Measurements from ENCODE around the gene ST6GALNAC6.
A peak's percentile ranks its signal among the peaks of the same experiment; 100 is the strongest.

The ST6GALNAC6 gene

GRCh38 chr9:127860779-127861178, 38.6 kb downstream of the ST6GALNAC6 start:
- Histone ChIP-seq H3K79me2 (ENCODE audit: control insufficient read depth, insufficient read depth, low read length, poor library complexity) (no peaks in the 10 kb centered on the region), H3K4me2 (ENCODE audit: low read length) (no peak overlapping the region), H3K9me3 (ENCODE audit: insufficient read depth, low read depth, low read length) (peaks cover 3% of the 10 kb centered on the region), H3K27me3 (ENCODE audit: insufficient read depth, low read length) (no peaks in the 10 kb centered on the region), H4K91ac (ENCODE audit: low read depth, low read length) (peak overlapping the region; percentile 73), H4K8ac (ENCODE audit: low read depth, low read length) (peak overlapping the region; percentile 47), H2BK5ac (ENCODE audit: low read depth, low read length, poor library complexity) (peak overlapping the region; percentile 22), H3K4me3 (ENCODE audit: low read depth, low read length) (no peak overlapping the region), H2BK120ac (ENCODE audit: insufficient read depth, low read length, poor library complexity) (peak overlapping the region; percentile 79), H3K23ac (ENCODE audit: low read length) (no peak overlapping the region), H3K27ac (ENCODE audit: low read depth, low read length) (peak overlapping the region; percentile 7), H4K12ac (ENCODE audit: low read depth, low read length) (no peak overlapping the region), H2BK12ac (ENCODE audit: low read length) (peak overlapping the region; percentile 9), H3K36me3 (ENCODE audit: control insufficient read depth in 1 of 2, insufficient read depth in 2 of 2, low read length in 2 of 2) (peaks cover 0 to 1% of the 10 kb centered on the region in 2 experiments), H2AFZ (ENCODE audit: insufficient read depth, low read length, poor library complexity) (peak overlapping the region; percentile 33), H2AK5ac (ENCODE audit: low read length) (peak overlapping the region; percentile 38), H3K4ac (ENCODE audit: low read depth, low read length) (no peak overlapping the region), H3K18ac (ENCODE audit: low read length) (no peak overlapping the region), H3K4me1 (ENCODE audit: control insufficient read depth in 1 of 2, insufficient read depth in 2 of 2, low read length in 2 of 2) (peaks cover 7 to 21% of the 10 kb centered on the region in 2 experiments), H3K9ac (ENCODE audit: low read length) (no peak overlapping the region), H3K79me1 (ENCODE audit: low read length) (peaks cover 37% of the 10 kb centered on the region), H3K14ac (ENCODE audit: low read length) (peak overlapping the region; percentile 20)
- no CpG with 5 or more reads among the region's 11 CpGs for WGBS (ENCODE audit: extremely low coverage, insufficient coverage, insufficient read length)
- DNase-seq: no peak

GRCh38 chr9:127860260-127860659, 39.1 kb downstream of the ST6GALNAC6 start:
- Histone ChIP-seq H2AFZ (ENCODE audit: insufficient read depth, low read length, poor library complexity) (peak overlapping the region; percentile 33), H2BK5ac (ENCODE audit: low read depth, low read length, poor library complexity) (peak overlapping the region; percentile 22), H2BK12ac (ENCODE audit: low read length) (peak overlapping the region; percentile 9), H3K9me3 (ENCODE audit: insufficient read depth, low read depth, low read length) (peaks cover 3% of the 10 kb centered on the region), H3K4me3 (ENCODE audit: low read depth, low read length) (no peak overlapping the region), H4K12ac (ENCODE audit: low read depth, low read length) (no peak overlapping the region), H2BK120ac (ENCODE audit: insufficient read depth, low read length, poor library complexity) (peak overlapping the region; percentile 79), H3K14ac (ENCODE audit: low read length) (peak overlapping the region; percentile 20), H4K8ac (ENCODE audit: low read depth, low read length) (peak overlapping the region; percentile 47), H3K27me3 (ENCODE audit: insufficient read depth, low read length) (no peaks in the 10 kb centered on the region), H3K18ac (ENCODE audit: low read length) (no peak overlapping the region), H3K79me1 (ENCODE audit: low read length) (peaks cover 40% of the 10 kb centered on the region), H2AK5ac (ENCODE audit: low read length) (peak overlapping the region; percentile 38), H3K4ac (ENCODE audit: low read depth, low read length) (no peak overlapping the region), H3K4me2 (ENCODE audit: low read length) (no peak overlapping the region), H3K4me1 (ENCODE audit: control insufficient read depth in 1 of 2, insufficient read depth in 2 of 2, low read length in 2 of 2) (peaks cover 7 to 21% of the 10 kb centered on the region in 2 experiments), H4K91ac (ENCODE audit: low read depth, low read length) (peak overlapping the region; percentile 73), H3K23ac (ENCODE audit: low read length) (no peak overlapping the region), H3K9ac (ENCODE audit: low read length) (no peak overlapping the region), H3K36me3 (ENCODE audit: control insufficient read depth in 1 of 2, insufficient read depth in 2 of 2, low read length in 2 of 2) (no peaks in the 10 kb centered on the region), H3K27ac (ENCODE audit: low read depth, low read length) (peak overlapping the region; percentile 7), H3K79me2 (ENCODE audit: control insufficient read depth, insufficient read depth, low read length, poor library complexity) (no peaks in the 10 kb centered on the region)
- DNase-seq: no peak
- WGBS (ENCODE audit: extremely low coverage, insufficient coverage, insufficient read length): no CpG with 5 or more reads among the region's 8 CpGs

- no peak overlapping the region for H3K4ac ChIP-seq (ENCODE audit: low read depth, low read length)
- peak overlapping the region; percentile 37 for H2BK120ac ChIP-seq (ENCODE audit: insufficient read depth, low read length, poor library complexity)
- peaks cover 57% of the 10 kb centered on the region for H3K79me1 ChIP-seq (ENCODE audit: low read length)
- H3K36me3 ChIP-seq (ENCODE audit: control insufficient read depth in 1 of 2, insufficient read depth in 2 of 2, low read length in 2 of 2): no peaks in the 10 kb centered on the region
- no peak overlapping the region for H3K27ac ChIP-seq (ENCODE audit: low read depth, low read length)
- WGBS (ENCODE audit: extremely low coverage, insufficient coverage, insufficient read length): no CpG with 5 or more reads among the region's 12 CpGs
- peaks cover 3% of the 10 kb centered on the region for H3K9me3 ChIP-seq (ENCODE audit: insufficient read depth, low read depth, low read length)
- H2AFZ ChIP-seq (ENCODE audit: insufficient read depth, low read length, poor library complexity): no peak overlapping the region
- no peak overlapping the region for H3K4me3 ChIP-seq (ENCODE audit: low read depth, low read length)
- H2BK12ac ChIP-seq (ENCODE audit: low read length): peak overlapping the region; percentile 95
- peaks cover 9% of the 10 kb centered on the region for H3K79me2 ChIP-seq (ENCODE audit: control insufficient read depth, insufficient read depth, low read length, poor library complexity)
- H3K9ac ChIP-seq (ENCODE audit: low read length): no peak overlapping the region
- H3K23ac ChIP-seq (ENCODE audit: low read length): no peak overlapping the region
- H3K4me2 ChIP-seq (ENCODE audit: low read length): no peak overlapping the region
- H3K18ac ChIP-seq (ENCODE audit: low read length): peak overlapping the region; percentile 34
- H4K8ac ChIP-seq (ENCODE audit: low read depth, low read length): peak overlapping the region; percentile 14
- peak overlapping the region; percentile 24 for H2BK5ac ChIP-seq (ENCODE audit: low read depth, low read length, poor library complexity)
- DNase-seq: no peak
- peaks cover 23 to 40% of the 10 kb centered on the region in 2 experiments for H3K4me1 ChIP-seq (ENCODE audit: control insufficient read depth in 1 of 2, insufficient read depth in 2 of 2, low read length in 2 of 2)
- peak overlapping the region; percentile 64 for H2AK5ac ChIP-seq (ENCODE audit: low read length)
- H4K12ac ChIP-seq (ENCODE audit: low read depth, low read length): no peak overlapping the region
- no peaks in the 10 kb centered on the region for H3K27me3 ChIP-seq (ENCODE audit: insufficient read depth, low read length)
- H4K91ac ChIP-seq (ENCODE audit: low read depth, low read length): peak overlapping the region; percentile 95
- peak overlapping the region; percentile 5 for H3K14ac ChIP-seq (ENCODE audit: low read length)
These were observed 41.3 kb downstream of the ST6GALNAC6 start for GRCh38 chr9:127858041-127858512.

- Histone ChIP-seq H4K12ac (ENCODE audit: low read depth, low read length) (no peak overlapping the region), H3K4ac (ENCODE audit: low read depth, low read length) (no peak overlapping the region), H3K4me1 (ENCODE audit: control insufficient read depth in 1 of 2, insufficient read depth in 2 of 2, low read length in 2 of 2) (peaks cover 24 to 42% of the 10 kb centered on the region in 2 experiments), H3K9me3 (ENCODE audit: insufficient read depth, low read depth, low read length) (peaks cover 3% of the 10 kb centered on the region), H3K14ac (ENCODE audit: low read length) (peak overlapping the region; percentile 5), H4K91ac (ENCODE audit: low read depth, low read length) (peak overlapping the region; percentile 95), H3K23ac (ENCODE audit: low read length) (no peak overlapping the region), H4K8ac (ENCODE audit: low read depth, low read length) (no peak overlapping the region), H2BK5ac (ENCODE audit: low read depth, low read length, poor library complexity) (no peak overlapping the region), H2AFZ (ENCODE audit: insufficient read depth, low read length, poor library complexity) (no peak overlapping the region), H3K4me3 (ENCODE audit: low read depth, low read length) (no peak overlapping the region), H3K9ac (ENCODE audit: low read length) (no peak overlapping the region), H3K18ac (ENCODE audit: low read length) (no peak overlapping the region), H2BK120ac (ENCODE audit: insufficient read depth, low read length, poor library complexity) (peak overlapping the region; percentile 60), H3K27me3 (ENCODE audit: insufficient read depth, low read length) (no peaks in the 10 kb centered on the region), H3K79me1 (ENCODE audit: low read length) (peaks cover 58% of the 10 kb centered on the region), H2AK5ac (ENCODE audit: low read length) (peak overlapping the region; percentile 66), H3K79me2 (ENCODE audit: control insufficient read depth, insufficient read depth, low read length, poor library complexity) (peaks cover 10% of the 10 kb centered on the region), H2BK12ac (ENCODE audit: low read length) (peak overlapping the region; percentile 95), H3K36me3 (ENCODE audit: control insufficient read depth in 1 of 2, insufficient read depth in 2 of 2, low read length in 2 of 2) (no peaks in the 10 kb centered on the region), H3K4me2 (ENCODE audit: low read length) (no peak overlapping the region), H3K27ac (ENCODE audit: low read depth, low read length) (no peak overlapping the region)
- no CpG with 5 or more reads among the region's 4 CpGs for WGBS (ENCODE audit: extremely low coverage, insufficient coverage, insufficient read length)
- no peak for DNase-seq
These were observed 42.1 kb downstream of the ST6GALNAC6 start for GRCh38 chr9:127857278-127857677.
